Vagina (tissue), 2 donors: ENCODE results near the gene NFASC.

Source experiments
- POLR2A ChIP-seq, 2 donors: fragments of 450-650 bp; IDR thresholded peaks; one replicate each; pipeline ENCODE4 v1.6.1; 2017; ENCODE audit warnings: antibody characterized with exemption in 2 of 2, mild to moderate bottlenecking in 2 of 2, moderate library complexity in 2 of 2
- POLR2AphosphoS5 ChIP-seq, 2 donors: sonication (generic); formaldehyde crosslinking; IDR thresholded peaks; one replicate each; pipeline ENCODE4 v1.9.0; 2017; ENCODE audit warnings: antibody characterized with exemption in 2 of 2, mild to moderate bottlenecking in 2 of 2, low read depth in 1 of 2; ENCODE audit not compliant: insufficient read depth in 1 of 2

GRCh38 chr1:204977318-204977717 is 106.7 kb downstream of the NFASC start:
- TF ChIP-seq POLR2AphosphoS5 (IDR thresholded peaks at IDR 0.05; ENCODE audit: insufficient read depth in 1 of 2, low read depth in 1 of 2): no peak
- TF ChIP-seq POLR2A (IDR thresholded peaks at IDR 0.05): no peak
